ENCODE data around the gene TUBA4B.

TUBA4B gene

DNA sequence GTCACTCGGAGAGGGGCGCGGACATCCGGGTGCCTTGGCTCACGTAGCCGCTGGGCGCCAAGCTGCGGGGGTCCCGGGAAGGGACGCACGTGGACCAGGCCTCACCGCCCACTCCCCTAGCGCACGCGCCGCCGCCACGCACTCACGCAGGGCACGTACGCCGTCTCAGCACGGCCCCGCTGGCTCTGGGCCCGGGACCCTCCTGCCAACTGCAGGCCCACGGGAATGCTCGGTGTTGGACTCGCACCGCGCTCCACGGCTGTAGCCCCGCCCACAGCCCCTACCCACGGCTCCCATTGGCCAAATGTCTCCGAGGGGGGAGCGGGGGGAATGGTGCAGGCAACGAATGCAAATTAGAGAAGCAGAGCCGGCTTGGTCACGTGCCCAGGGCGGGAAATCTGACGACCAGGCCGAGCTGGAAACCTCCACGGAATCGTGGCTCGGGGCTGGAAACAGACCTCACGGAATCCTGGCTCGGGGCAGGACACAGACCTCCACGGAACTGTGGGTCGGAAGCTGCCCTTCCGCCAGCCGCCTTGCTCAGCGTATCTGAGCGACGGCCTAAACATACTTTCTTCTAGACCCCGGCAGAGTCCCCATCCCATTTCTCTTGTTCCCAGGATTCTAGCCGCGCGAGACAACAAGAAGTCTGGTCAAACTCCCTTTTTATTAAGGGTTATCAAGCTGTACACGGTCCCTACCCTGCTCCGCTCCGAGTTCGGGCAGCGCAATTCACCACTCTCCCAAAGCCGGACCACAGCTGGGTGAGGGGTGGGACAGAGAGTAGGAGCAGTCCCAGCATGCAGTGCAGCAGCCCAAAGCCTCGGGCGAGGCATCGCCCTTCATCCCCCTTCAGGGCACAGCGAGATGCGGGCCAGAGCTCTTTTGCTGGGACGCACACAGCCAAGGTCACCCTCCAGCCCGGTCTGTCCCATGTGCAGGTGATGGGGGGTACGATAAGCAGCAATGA lies 34.0 kb upstream of the TUBA4B start, which contains the start of gene ABCB6:
Gene ABCB6 (minus strand): TSS at position 227 of the 970 bp plus-strand sequence. CDS start 285 bp downstream, outside the sequence.
- peak; percentile 91 to 97 for DNase-seq

DNA sequence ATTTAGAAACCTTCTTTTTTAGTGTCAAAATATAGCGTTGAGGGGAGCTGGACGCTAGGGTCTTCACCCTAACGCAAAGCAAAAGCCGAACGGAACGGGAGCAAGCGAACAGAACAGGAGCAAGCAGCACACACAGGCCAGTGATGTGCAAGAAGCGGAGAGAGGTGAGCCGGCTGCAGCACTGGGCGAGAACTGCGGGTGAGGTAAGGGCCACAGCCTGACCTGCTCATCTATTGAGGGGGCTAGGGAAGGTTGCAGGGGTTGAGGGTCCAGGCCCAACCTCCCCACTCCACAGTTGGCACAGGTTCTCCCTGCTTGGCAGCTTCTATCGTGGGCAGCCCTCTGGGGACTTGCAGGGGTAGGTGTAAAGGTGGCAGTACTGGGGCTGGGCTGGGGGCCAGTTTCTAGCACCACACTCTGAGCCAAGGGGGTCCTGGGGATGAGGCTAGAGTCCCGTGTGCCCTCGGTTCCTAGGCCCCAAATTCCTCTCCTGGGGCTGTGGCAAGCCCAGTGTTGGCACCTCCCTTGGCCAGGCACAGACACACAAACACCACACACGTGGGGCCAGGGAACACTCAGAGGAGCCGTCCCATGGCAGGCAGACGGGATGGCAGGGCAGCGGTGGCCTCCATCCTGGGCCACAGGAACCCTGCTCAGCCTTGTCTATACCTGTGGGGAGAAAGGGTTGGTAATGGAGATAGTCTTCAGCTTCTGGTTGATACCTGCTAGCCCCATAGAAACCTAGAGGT lies 33.1 kb upstream of the TUBA4B start:
- no peak for DNase-seq

DNA sequence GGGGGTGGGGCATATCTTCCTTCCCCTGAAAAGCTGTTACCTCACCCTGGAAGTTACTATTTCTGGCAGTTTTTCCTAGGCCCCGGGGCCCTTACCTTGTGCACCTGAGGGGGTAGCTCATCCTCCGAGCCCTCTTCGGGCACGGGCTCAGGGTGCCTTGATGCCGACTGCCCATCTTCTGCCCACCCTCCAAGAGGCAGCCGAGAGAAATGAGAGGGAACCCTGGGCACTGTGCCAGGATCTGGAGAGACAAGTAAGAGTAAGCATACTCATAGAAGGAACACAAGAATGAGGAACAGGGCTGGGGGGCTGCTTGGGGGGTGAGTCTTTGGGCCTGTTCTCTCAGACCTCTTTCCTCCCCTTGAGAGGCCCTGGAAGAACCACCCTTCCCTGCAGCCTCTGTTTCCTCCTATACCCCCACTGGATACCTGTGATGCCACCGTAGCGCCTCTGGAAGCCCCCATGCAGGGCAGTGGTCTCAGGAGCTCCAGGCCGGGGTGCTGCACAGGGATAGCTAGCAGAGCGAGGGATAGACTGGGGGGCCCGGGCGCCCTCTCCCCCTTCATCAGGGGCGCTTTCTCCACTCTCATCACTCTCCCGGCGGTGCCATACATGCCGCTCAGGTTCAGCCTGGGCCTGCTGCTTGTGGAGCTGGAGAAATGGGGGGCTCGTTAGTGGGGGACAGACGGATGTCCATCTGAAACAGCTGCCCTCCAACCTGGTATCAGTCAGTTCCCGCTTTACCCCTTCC lies 32.2 kb upstream of the TUBA4B start:
- DNase-seq = no peak

DNA sequence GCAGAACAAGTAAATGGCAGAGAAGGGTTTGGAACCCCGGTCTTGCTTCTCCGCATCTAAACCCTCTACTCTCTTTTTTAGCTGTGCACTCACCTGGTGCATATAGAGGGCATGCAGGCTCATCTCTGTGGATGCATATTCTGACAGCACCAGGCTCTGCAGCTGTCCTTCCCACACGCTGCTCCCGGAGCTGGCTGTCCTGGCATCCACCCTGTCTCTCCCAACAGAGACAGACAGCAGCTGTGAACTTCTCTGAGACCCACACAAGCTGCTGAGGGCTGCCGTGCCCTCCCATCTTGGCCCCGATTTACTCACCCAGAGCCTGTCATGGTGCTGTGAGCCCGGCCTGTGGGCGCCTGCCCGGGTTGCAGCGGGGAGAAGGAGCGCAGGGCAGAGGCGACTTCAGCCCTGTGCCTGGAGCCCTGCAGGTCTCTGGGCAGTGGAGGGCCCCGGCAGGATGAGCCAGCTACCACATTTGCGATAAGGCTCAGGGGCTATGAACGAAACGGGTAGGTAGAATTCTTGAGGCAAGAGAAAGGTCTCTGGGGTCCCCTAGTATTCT lies 31.0 kb upstream of the TUBA4B start:
- no peak for DNase-seq

DNA sequence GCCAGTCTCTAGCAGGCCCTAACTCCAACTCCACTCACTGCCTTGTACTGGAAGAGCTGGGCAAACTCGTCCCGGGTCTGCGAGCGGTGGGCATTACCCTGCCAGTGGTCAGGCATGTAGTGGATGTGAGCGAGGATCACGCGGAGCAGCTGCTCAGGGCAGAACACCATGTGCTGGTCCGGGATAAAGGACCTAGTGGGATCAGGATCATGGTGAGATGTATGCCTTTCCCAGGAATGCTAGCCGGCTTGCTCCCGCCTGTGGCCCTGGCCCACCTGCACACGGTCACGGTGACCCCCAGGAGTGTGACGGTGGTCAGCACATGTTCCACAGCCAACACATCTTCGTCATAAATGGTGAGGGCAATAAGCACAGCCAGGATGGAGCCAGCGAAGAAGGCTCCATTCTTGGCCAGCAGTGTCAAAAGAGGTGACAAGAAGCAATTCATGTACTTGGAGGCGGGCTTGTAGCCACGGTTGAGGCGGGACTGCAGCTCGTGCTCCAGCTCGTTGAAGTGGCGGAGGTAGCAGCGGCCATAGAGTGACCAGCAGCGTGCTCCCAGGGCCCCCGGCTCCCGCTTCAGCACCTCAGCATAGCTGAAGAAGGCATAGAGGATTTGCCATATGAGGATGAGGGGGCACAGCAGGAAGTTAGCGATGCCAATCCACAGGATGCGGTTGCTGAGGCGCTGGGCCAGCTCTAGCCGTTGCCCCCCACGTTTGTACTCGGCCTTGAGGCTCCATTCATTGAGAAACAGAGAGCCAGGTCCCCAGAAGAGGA lies 29.0 kb upstream of the TUBA4B start:
- DNase-seq = no peak

DNA sequence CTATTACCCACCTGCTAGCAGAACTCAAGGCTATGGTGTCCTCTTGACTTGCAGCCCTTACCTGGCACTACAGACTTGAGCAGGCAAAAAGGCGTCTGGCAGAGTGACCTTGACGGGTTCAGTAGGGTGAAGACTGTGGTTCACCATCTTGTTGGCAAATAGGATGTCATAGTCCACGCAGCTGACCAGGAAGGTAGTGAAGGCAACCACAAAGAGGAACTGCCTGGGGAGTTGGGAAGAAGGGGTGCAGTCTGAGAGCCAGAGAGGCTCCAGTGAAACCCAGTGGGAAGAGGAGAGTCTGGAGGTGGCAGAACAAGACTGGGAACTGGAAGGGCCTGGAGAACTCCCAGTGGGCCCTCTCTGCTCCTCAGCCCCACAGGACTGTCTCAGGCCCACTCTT lies 27.7 kb upstream of the TUBA4B start:
- no peak for DNase-seq

DNA sequence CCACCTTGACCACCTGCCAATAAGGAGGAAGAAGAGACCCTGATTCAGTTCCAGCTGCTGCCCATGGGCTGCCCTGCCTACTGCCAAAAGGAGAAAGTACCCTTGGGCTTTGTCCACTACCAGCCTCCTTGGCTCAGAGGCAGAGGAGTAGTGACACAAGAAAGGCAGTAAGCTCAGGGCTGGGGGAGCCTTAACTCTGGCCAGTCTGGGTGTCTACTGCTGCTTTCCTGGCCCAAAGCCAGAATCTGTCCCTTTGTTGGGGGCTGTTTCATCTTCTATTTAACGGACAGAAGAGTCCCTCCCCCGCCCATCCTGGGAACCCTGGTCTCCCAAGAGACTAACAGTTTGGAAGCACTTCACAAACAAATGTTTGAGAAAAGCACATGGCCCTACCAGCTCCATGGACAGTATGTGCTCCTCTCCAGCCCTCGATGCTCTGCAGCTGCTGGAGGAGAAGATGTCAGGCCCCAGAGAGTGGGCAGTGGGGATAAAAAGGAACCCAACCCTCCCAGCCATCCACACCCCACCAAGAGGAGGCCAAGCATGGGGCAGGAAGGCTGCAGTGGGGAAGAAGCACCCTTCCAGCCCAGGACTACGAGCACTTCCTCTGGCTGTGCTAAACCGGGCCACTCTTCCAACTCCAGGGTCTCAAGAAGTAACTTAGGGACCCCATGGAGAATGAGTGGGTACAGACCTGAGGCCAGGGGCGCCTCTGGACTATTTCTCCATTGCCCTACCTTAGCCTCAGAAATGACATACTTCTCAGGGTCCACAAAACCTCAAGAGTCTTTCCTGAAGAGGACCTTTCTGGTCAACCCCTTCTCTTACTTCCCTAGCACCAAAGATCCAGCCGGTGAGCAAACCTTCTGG lies 24.8 kb upstream of the TUBA4B start:
- DNase-seq = no peak

DNA sequence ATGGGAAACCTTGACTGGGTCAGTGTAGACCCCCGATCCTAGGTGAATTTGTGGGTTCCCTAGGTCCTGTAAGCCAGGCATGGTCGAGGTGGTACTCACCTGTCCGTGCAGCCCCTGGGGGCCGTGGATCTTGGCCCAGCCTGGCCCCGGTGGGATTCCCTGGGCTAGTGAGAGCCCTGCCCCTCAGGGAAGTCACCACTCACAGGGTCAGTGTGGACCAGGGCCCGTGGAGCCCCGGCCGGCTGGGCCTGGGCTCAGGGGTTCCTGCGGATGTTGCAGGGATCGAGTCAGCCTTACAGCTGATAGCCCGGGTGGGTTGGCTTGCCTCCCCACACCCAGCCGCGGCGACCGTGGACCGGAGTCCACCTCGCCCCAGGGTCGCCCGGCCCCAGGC lies 24.1 kb upstream of the TUBA4B start:
- no peak for DNase-seq

DNA sequence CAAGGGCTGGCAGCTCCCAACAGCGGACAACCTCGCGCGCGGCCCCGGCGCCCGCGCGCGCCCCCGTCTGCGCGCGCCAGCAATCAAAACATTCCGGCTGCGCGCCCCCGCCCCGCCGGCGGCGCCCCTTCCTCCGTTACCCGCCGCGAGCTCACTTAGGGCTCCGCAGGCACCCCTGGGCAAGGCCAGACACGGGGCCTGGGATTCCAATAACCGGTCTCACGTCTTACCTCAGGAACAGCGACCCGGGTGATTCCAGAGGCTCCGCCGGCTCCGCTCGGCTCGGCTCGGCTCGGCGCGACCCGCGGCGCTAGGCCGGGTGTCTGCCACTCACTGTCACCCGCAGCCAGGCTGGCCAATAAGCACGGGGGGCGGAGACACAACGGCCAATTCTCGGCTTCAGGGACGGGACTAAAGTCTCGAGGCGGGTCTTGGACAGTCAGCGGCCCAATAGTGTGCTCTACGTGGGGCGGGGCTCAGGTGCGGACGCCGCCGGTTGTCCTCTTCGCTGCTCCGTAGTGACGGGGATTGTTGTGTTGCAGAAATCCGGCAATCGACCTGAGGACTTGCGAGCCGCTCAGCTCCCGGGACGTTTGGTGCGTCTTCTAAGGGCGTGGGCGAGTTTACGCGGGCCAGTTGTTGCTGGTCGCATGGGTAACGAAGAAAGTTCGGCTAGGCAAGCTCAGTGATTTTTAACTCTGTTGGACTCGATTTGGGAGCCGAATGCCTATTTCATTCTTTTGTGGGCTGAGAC lies 23.6 kb upstream of the TUBA4B start, which contains the start of the genes ANKZF1 and ATG9A:
Gene ANKZF1 (plus strand): TSS at position 502 of the 754 bp plus-strand sequence. CDS start 452 bp downstream, outside the sequence.
Gene ATG9A (minus strand): TSS at position 332 of the 754 bp plus-strand sequence. CDS start 1,612 bp downstream, outside the sequence.
- DNase-seq = peak; percentile 97 to 98

DNA sequence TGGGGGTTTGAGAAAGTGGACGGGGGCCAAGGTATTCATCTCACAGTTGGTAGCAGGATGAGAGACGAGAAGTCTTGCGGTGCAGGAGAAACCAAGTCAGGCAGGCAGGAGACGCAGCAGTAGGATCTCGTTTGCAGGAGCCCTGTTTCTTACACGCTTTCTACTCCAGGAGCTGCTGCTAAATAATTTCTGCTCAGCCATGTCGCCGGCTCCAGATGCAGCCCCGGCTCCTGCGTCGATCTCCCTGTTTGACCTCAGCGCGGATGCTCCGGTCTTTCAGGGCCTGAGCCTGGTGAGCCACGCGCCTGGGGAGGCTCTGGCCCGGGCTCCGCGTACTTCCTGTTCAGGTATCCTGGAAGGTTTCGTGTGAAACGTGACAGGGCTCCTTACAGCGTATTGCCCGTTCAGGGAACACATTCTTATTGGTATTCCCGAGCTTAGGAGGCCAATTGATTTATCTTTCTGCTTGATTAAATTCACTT lies 22.9 kb upstream of the TUBA4B start:
- peak in 1 of 2 experiments; percentile 35 for DNase-seq

DNA sequence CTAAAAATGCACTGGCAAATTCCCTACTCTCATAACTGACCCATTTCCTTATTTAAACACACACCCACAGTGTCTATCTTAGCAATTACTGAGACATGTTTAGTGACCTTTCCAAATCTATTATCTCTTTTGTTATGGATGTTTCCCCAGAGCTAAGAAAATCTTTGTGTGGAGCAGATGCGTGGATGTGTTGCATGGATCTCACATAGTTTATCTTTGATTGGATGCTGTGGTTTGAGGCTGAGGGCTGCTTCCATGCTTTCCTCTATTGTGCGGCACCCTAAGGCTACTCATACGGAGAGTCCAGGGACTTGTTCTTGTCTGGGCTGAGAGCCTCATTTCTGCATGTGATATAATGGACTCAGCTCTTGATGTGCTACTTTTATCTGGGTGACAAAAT lies 18.7 kb upstream of the TUBA4B start:
- DNase-seq = no peak

DNA sequence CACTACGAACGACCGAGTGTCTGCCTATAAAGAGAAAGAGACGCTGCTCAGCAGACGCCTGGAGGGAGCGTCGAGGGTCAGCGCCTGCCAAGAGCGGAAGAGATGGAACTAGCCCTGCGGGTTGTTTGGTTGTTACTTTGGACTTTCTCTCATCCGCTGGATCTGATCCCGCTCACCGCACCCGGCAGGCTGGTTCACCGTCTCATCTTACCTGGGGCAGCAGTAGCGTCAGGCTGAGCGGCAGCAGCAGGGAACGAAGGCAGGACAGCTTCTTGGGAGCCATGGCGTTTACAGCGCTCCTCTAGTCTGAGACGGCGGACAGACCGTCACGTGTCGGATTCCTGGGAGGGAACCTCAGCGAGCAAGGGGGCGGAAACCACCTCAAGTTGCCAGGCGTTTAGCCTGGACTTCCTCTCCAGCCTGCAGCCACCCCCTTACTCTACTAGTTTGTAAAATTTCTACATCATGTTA lies 9.7 kb upstream of the TUBA4B start:
- no peak for DNase-seq

DNA sequence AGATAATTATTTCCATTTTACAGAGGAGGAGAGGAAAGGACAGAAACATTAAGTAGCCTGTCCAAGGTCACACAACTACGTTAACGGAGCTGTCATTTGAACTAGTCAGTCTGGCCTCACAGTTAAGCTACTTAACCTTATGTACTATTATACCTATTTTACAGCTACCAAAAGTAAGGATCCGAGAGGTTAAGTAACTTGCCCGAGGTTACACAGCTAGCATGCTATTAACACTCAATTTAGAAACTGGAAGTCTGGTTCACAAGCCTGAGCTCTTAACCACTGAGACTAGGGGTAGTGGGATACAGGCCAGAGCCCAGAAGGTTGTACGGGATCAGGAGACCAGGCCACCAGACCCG lies 8.3 kb upstream of the TUBA4B start:
- no peak for DNase-seq

DNA sequence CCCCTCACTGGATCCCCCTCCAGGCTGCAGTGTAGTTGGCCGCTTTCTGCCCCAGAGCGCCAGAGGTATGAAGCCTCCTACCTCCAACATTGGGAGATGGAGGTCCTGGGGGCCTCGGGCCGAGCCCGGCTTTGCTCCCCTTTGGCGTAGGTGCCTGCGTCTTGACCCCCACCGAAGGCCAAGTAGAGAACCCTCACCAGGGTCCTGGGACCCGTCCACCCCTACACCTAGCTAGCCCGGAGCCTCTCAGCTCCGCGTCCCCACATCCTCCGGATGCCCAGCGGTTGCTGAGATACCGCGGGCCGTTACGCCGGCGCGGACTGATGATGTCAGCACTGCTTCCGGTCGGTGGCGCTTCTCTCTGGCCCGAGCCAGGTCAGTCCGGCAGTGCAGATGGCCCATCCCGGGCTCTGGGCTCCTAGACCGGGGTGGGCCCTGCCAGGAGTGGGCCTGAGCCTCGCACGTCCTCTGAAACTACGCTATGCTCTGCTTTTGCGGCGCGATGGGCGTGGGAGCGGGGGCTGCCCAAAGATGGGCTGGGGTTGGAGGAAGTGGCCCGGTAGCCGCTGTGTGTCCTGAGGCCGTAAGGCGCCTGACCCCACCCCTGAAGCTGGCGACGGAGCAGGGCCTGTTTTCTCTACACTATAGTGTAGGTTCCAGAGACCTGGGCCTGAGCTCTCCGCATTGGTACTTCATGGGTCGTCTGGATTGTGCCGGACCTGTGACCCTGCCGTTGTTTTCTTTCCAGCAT lies 7.7 kb upstream of the TUBA4B start, which contains the start of the genes GLB1L and STK16:
Gene GLB1L (minus strand): TSS at position 297 of the 751 bp plus-strand sequence. CDS start 1,871 bp downstream, outside the sequence.
Gene STK16 (plus strand): TSS at position 332 of the 751 bp plus-strand sequence. CDS start 521 bp downstream, outside the sequence.
- DNase-seq = peak; percentile 87 to 89

DNA sequence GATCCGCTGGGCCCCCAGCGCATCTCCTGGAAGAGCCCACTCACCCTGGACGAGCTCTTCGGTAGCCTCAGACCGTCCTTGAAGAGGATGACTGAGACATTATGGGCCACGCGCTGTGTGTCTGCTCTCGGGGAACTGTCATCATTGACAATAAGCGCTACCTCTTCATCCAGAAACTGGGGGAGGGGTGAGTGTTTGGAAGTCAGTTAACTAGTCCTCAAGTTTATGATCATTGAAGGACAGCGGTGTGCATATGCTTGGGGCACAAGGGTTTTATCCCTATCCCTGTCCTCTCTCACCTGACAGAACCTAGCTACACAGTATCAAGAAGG lies 7.2 kb upstream of the TUBA4B start:
- no peak for DNase-seq

DNA sequence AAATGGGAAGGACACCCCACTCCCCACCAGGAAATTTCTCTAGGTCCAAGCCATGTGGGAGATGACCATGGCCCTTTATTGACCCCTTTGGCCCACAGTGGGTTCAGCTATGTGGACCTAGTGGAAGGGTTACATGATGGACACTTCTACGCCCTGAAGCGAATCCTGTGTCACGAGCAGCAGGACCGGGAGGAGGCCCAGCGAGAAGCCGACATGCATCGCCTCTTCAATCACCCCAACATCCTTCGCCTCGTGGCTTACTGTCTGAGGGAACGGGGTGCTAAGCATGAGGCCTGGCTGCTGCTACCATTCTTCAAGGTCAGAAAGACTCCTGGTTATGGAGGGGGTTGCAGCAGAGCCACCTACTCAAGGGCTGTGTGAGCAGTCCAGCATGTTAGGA lies 6.5 kb upstream of the TUBA4B start:
- DNase-seq = no peak

DNA sequence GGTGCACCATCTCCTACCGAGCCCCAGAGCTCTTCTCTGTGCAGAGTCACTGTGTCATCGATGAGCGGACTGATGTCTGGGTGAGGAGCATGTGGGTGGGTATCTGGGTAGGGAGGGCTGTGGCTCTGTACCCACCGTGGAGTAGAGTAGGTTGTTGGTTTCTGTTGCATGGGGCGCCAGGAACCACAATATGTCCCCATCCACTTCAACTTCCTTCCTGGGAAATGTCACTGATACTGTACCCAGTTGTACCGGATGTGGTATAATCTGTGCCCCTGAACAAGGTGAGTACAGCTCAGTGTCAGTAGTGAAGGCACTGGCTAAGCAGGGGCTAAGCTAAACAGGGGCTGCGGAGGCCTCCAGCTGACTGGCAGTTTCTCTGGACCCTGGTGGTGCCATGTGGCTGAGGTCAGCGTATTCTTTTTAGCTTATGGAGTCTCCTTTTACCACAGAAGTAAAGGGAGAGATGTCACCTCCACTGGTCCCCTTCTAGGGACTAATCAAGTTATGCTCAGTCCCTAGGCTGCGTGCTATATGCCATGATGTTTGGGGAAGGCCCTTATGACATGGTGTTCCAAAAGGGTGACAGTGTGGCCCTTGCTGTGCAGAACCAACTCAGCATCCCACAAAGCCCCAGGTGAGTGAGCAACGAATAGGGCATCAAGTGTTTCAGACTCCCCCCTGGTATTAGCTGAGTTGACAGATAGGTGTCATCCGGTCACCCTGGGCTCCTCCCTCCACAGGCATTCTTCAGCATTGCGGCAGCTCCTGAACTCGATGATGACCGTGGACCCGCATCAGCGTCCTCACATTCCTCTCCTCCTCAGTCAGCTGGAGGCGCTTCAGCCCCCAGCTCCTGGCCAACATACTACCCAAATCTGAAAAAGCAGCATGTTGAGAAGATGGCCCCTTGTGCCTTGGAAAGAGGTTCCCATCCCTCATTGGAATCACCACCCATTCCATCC lies 5.1 kb upstream of the TUBA4B start:
- DNase-seq = no peak

DNA sequence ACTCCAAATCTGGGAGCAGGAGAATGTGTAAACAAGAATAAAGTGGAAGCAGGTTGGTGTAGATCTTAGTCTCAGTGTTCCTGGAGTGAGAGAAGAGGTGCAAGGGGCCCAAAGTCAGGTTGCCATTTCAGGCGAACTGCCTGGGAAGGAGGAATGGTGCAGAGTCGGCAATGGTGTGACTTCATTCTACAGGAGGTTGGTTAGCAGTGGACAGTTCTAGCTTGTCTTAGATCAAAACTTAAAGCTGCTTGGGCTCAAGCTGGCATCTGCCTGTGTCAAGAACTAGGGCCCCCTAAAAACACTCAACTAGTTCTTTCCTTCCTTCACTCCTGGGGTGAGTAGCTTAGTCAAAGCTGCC lies 4.2 kb upstream of the TUBA4B start:
- DNase-seq = no peak

All from SHP77 (cell line).